GM12873 (cell line): Measurements from ENCODE around the gene JADE3.
A peak's percentile ranks its signal among the peaks of the same experiment; 100 is the strongest.

Experiments used
- CTCF ChIP-seq: IDR thresholded peaks from 2 replicates; pipeline ENCODE4 v1.5.1; 2012; ENCODE audit warnings: low read depth, mild to moderate bottlenecking, moderate library complexity, low read length, control low read depth; ENCODE audit not compliant: insufficient read depth; ENCODE audit errors: missing control alignments

Gene JADE3

GRCh38 chrX:46978341-46979291 is 66.4 kb downstream of the JADE3 start:
- peak; percentile 89 for TF ChIP-seq CTCF

GRCh38 chrX:46984705-46985104 is 72.5 kb downstream of the JADE3 start:
- TF ChIP-seq CTCF = no peak

GRCh38 chrX:46989548-46989947 is 77.3 kb downstream of the JADE3 start:
- TF ChIP-seq CTCF = no peak

- no peak for TF ChIP-seq CTCF
Measured at GRCh38 chrX:46991664-46992063, 79.4 kb downstream of the JADE3 start.

- no peak for TF ChIP-seq CTCF
Measured at GRCh38 chrX:46992070-46992469, 79.8 kb downstream of the JADE3 start.

- no peak for TF ChIP-seq CTCF
Measured at GRCh38 chrX:46994096-46994495, 81.9 kb downstream of the JADE3 start.

GRCh38 chrX:47012131-47012530 is 99.9 kb downstream of the JADE3 start:
- TF ChIP-seq CTCF = no peak
